HG02852 (cell line): ENCODE data around the gene SLC35G3.
"Not testable (repeated sequence)": the region's sequence is repeated elsewhere in the genome, so short reads cannot be mapped to it uniquely, and the experiment has no call there.

ENCODE experiments used
- ATAC-seq: cut with Tn5 transposase; IDR thresholded peaks from one replicate; pipeline ENCODE4 v1.9.1; 2021; ENCODE audit warnings: mild to moderate bottlenecking, moderate library complexity; ENCODE audit not compliant: unreplicated experiment

Gene SLC35G3

GRCh38 chr17:35194001-35194400 lies at the start of gene SLC35G3:
SLC35G3 (minus strand) TSS chr17:35194393; CDS start chr17:35194307, 86 bp downstream.
- ATAC-seq: not testable (repeated sequence)

GRCh38 chr17:35243561-35244340 lies 49.6 kb upstream of the SLC35G3 start:
- ATAC-seq: peak; percentile 14

DNA sequence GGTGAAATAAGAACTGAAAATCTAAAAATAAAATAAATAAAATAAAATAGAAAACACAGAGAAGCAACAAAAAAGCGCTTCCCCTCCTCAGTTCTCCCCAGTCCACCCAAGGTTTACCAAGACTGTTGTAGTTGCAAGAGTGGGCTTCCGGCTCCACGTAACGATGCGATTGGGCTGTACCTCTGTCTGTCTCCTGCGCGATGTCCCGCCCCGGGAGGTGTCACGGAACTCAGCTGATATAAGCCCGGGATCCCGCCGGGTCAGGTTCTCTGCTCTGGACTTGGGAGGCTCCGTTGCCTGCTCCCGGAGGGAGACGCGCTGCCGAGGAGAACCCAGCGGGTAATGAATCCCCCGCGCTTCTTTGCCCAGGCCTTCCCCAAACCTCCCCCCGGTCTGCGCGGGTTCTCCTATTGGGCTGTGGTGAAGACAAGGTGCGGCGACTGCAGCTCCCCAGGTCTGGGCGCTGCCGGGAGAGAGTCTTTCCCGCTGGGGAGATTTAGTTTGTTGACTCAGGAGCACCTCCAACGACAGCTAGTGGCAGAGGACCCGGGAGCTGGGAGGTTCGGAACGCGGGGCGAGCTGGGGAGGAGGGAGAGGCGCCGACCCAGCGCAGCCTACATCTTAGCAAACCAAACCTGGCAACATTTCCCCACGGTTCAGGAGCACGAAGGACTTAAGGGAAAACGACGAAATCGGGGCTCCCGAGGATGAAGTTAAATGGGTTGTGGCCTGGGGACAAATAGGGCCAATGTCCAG lies 48.8 kb upstream of the SLC35G3 start, which contains the start of gene SLFN5:
Gene SLFN5 (plus strand): TSS at position 268 of the 756 bp plus-strand sequence. CDS start 15,619 bp downstream, outside the sequence.
- peak; percentile 74 for ATAC-seq

DNA sequence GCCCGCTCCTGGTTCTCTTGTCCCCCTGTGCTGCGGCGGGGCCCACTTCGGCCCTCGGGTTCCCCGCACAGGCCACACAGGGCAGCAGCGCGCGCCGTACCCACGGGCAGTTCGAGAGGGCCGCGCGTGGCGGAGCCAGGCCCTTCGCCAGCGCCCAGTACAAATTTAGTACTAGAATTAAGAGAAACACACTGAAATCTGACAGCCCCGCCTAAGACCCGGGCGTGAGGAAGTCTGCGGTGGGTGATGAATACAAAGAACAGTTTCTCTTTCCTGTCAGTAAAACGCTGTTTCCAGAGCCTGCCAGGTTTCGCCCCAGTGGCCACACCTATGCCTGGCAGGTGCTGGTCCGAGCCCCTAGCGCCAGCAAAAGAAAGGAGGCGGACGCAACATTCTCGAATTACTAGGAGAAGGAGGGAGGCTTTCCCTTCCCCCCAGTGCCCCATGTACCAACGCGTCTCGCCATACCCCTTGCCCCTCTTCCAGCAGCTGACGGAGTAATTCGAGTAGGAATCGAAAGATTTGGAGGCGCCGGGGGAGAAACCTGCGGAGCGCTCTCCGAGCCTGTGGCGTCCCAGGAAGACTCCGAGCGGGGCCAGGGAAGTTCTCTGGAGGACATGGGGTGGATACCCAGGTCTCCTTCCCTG lies 48.1 kb upstream of the SLC35G3 start:
- ATAC-seq: peak; percentile 52

DNA sequence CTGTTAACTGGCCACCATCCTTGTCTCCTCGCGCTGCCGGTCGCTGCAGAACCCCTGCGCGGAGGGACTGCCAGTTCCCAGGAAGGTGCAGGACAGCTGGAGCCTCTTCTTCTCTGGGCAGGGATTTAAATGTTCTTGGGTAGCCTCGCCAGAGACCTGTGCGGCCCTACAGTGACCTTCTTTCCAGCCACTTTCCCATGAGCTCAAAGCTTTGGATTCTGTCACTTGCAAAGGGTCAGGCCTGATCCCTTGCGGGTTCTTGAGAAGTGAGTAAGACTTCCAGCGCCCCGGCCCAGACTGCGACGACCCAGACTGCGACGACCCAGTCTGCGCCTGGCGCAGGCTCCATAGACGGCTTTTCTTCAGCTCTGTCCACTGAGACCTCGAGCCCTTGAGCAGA lies 47.3 kb upstream of the SLC35G3 start:
- ATAC-seq: no peak

GRCh38 chr17:35240861-35241260 lies 46.7 kb upstream of the SLC35G3 start:
- no peak for ATAC-seq

- ATAC-seq: no peak
Measured at GRCh38 chr17:35239823-35240222, 45.6 kb upstream of the SLC35G3 start.

- no peak for ATAC-seq
Measured at GRCh38 chr17:35238821-35239220, 44.6 kb upstream of the SLC35G3 start.

DNA sequence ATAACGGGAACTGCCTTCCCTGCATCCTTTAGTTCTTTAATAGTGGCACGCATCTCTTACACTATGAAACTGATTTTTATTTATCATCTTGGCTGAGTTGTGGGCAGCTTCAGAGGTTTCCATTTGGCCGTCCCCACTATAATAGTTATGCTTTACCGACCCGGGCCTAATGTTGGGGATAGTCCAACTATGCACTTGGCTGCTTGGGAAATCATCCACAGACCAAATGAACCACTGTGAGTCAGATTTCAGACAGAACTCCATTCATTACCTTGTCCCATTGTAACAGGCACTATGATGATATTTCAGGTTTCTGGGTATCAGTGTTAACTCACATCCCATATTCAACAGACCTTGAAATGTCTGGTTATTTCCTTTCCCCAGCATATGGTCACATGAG lies 42.6 kb upstream of the SLC35G3 start:
- no peak for ATAC-seq

- no peak for ATAC-seq
Measured at GRCh38 chr17:35235917-35236316, 41.7 kb upstream of the SLC35G3 start.

GRCh38 chr17:35235289-35235688 lies 41.1 kb upstream of the SLC35G3 start:
- ATAC-seq: no peak

DNA sequence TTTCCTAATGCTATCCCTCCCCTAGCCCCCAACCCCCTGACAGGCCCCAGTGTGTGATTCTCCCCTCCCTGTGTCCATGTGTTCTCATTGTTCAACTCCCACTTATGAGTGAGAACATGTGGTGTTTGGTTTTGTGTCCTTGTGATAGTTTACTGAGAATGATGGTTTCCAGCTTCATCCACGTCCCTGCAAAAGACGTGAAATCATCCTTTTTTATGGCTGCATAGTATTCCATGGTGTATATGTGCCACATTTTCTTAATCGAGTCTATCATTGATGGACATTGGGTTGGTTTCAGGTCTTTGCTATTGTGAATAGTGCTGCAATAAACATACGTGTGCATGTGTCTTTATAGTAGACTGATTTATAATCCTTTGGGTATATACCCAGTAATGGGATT lies 40.1 kb upstream of the SLC35G3 start:
- not testable (repeated sequence) for ATAC-seq

DNA sequence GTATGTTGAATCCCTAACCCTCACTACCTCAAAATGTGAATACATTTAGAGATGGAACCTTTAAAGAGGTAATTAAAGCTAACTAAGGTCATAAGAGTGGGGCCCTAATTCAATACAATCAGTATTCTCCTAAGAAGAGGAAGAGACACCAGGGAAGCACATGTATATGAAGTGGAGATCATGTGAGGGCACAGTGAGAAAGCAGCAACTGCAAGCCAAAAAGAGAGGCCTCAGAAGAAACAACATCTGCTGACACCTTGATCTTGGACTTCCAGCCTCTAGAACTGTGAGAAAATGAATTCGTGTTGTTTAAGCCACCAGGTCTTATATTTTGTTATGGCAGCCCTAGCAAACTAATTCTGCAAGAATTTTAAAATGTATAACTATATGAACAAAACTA lies 35.4 kb upstream of the SLC35G3 start:
- no peak for ATAC-seq

DNA sequence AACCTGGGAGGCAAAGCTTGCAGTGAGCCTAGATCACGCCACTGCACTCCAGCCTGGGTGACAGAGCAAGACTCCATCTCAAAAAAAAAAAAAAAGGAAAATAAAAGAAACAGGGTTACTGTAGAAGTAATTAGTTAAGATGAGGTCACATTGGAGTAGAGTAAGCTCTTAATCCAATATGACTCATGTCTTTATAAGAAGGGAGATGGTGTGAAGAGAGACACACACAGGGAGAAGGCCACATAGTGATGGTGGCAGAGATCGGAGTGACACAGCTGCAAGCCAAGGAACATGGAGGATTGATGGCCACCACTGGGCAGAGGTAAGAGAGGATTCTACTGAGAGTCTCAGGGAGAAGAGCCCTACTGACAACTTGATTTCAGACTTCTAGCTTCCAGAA lies 33.4 kb upstream of the SLC35G3 start:
- no peak for ATAC-seq

- no peak for ATAC-seq
Measured at GRCh38 chr17:35224436-35224835, 30.2 kb upstream of the SLC35G3 start.

DNA sequence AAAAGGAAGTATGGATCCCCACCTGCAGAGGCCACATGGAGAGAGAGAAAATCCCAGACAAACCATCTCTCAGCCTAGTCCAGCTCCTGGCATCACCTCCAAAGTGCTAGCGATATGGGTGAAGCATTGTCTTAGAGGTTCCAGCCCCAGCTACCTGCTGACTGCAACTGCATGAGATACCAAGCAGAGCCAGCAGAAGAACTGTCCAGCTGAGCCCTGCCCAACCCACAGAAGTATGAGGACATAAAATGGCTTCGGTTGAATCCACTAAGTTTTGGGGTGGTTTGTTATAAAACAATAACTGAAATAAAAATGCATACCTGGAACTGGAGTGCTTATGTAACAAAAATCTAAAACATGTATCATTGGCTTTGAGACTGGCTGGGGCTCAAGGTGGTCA lies 28.3 kb upstream of the SLC35G3 start:
- no peak for ATAC-seq

- ATAC-seq: no peak
Measured at GRCh38 chr17:35218915-35219314, 24.7 kb upstream of the SLC35G3 start.

- ATAC-seq: no peak
Measured at GRCh38 chr17:35217107-35217506, 22.9 kb upstream of the SLC35G3 start.

DNA sequence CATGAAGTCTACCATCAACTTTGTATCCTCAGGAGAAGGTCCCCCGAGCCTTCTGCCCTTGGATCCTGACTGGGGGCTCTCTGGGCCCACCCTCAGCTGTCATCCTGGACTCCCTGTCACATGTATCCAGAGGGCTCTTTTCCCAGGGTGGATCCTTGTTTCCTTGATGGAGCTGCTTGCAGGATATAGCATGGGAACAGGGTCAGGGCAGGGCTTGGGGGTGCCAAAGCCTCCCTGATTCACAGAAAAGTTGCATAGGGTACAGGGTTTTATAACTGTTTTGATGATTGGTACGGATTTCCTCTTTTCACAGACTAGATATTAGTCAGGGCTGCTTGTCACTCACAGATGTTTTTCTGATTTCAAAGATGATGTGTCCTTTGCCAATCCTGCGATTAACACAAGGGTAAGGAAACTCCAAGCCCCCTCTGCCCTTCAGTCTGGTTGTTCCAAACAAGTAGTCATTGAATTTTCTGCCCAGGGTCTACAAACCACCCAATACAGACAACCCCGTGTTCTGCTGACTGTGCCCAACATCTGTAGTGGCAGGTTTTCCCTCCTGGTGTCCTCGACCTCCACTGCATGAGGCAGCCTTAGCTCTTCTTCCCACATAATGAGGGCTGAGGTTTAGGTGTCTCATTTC lies 20.6 kb upstream of the SLC35G3 start:
- ATAC-seq: no peak

DNA sequence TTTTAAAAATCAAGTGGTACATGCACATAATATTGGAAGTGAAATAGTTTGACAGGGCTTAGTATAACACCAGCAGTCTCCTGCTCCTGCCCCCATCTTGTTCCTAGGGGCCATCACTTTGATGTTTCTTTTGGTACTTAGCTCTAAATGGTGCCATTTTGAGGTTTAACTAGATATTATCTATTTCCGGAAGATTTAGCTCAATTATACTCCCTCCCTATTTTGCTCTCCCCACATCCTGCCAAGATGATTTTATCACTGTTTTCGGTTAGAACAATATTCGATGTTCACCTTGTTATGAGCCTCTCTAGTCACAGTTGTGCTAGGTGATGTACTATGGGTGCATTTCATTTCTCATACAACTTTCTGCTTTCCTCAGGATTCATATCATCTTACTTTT lies 20.0 kb upstream of the SLC35G3 start:
- no peak for ATAC-seq

GRCh38 chr17:35213412-35213940 lies 19.3 kb upstream of the SLC35G3 start:
- ATAC-seq: no peak
